ENCODE data around the gene POLR2F.

GRCh38 chr22:37954686-37955085, 1.2 kb downstream of the POLR2F start:
- TF ChIP-seq POLR2AphosphoS5 (IDR thresholded peaks at IDR 0.05; ENCODE audit: low read depth, low read length) (no peak), NFIC (IDR thresholded peaks at IDR 0.05; ENCODE audit: borderline replicate concordance) (no peak), EP300 (IDR thresholded peaks at IDR 0.05; ENCODE audit: borderline replicate concordance in 1 of 2, low read depth in 1 of 2, low read length in 1 of 2) (no peak), CTCF (IDR thresholded peaks at IDR 0.05) (no peak), EZH2phosphoT487 (IDR thresholded peaks at IDR 0.05; ENCODE audit: borderline replicate concordance, low read depth) (no peak), REST (IDR thresholded peaks at IDR 0.05; ENCODE audit: low read depth, low read length) (no peak), ZBTB33 (IDR thresholded peaks at IDR 0.05; ENCODE audit: borderline replicate concordance, low read depth) (no peak), TEAD4 (IDR thresholded peaks at IDR 0.05; ENCODE audit: borderline replicate concordance, insufficient read depth) (no peak), SIN3A (IDR thresholded peaks at IDR 0.05; ENCODE audit: borderline replicate concordance, low read depth, low read length) (no peak), TAF1 (IDR thresholded peaks at IDR 0.05; ENCODE audit: borderline replicate concordance, low read depth, low read length) (no peak)
